Liver (tissue), 9 donors: ENCODE measurements around the gene CEMIP. TPM values are rescaled to one million over a fixed set of nuclear protein-coding genes. Genes with fewer than 3 reads are reported as not detected.

Experiments
- DNase-seq: peaks from one replicate; pipeline ENCODE4 v3.0.0-alpha.2; 2017; ENCODE audit warnings: low spot score
- H3K27ac ChIP-seq, 2 donors: one replicate each; pipeline ENCODE4 v1.7.0; 2013; ENCODE audit warnings: inconsistent platforms in 2 of 2, low read length in 2 of 2, control low read depth in 1 of 2, low read depth in 1 of 2, mild to moderate bottlenecking in 1 of 2
- H3K27me3 ChIP-seq, 4 donors: one replicate each; pipeline versions ENCODE4 v1.6.1 to v1.7.0; 2013; ENCODE audit warnings: low read length in 3 of 4, inconsistent platforms in 1 of 4, mild to moderate bottlenecking in 1 of 4, moderate library complexity in 1 of 4; ENCODE audit not compliant: control insufficient read depth in 4 of 4, insufficient read depth in 4 of 4
- H3K36me3 ChIP-seq, 4 donors: one replicate each; pipeline versions ENCODE4 v1.6.1 to v1.7.0; 2013; ENCODE audit warnings: low read length in 3 of 4, mild to moderate bottlenecking in 3 of 4, low read depth in 1 of 4, moderate library complexity in 1 of 4; ENCODE audit not compliant: control insufficient read depth in 4 of 4, insufficient read depth in 3 of 4
- H3K4me1 ChIP-seq, 4 donors: one replicate each; pipeline versions ENCODE4 v1.6.1 to v1.7.0; 2013; ENCODE audit warnings: low read length in 3 of 4, mild to moderate bottlenecking in 3 of 4, moderate library complexity in 1 of 4; ENCODE audit not compliant: control insufficient read depth in 4 of 4, insufficient read depth in 4 of 4
- H3K4me3 ChIP-seq, 3 donors: one replicate each; pipeline versions ENCODE4 v1.6.1 to v1.7.0; 2013; ENCODE audit warnings: low read length in 3 of 3, control low read depth in 1 of 3, low read depth in 1 of 3, mild to moderate bottlenecking in 1 of 3
- H3K9ac ChIP-seq, 2 donors: one replicate each; pipeline ENCODE4 v1.7.0; 2013; ENCODE audit warnings: low read length in 2 of 2, mild to moderate bottlenecking in 2 of 2, moderate library complexity in 2 of 2, control low read depth in 1 of 2, low read depth in 1 of 2
- H3K9me3 ChIP-seq, 4 donors: one replicate each; pipeline versions ENCODE4 v1.6.1 to v1.7.0; 2013; ENCODE audit warnings: low read length in 3 of 4; ENCODE audit not compliant: control insufficient read depth in 4 of 4
- ATF3 ChIP-seq: IDR thresholded peaks from 2 replicates; pipeline ENCODE4 v1.6.1; 2016; ENCODE audit warnings: antibody characterized with exemption
- CTCF ChIP-seq: fragments of 150-350 bp; IDR thresholded peaks from 2 replicates; pipeline ENCODE4 v1.5.1; 2017; ENCODE audit warnings: improper control_type of control experiment, low read depth, low read length; ENCODE audit not compliant: missing input control
- EGR1 ChIP-seq, 2 donors: IDR thresholded peaks; 2 replicates each; pipeline ENCODE4 v1.6.1; 2016 to 2018; ENCODE audit warnings: antibody characterized with exemption in 2 of 2, low read depth in 2 of 2
- FOXA1 ChIP-seq: IDR thresholded peaks from 2 replicates; pipeline ENCODE4 v1.6.1; 2016; ENCODE audit warnings: antibody characterized with exemption
- FOXA2 ChIP-seq: IDR thresholded peaks from 2 replicates; pipeline ENCODE4 v1.6.1; 2016; ENCODE audit warnings: antibody characterized with exemption
- GABPA ChIP-seq, 2 donors: IDR thresholded peaks in 1 of 2; conservative IDR thresholded peaks in 1 of 2; 2 replicates each; pipeline ENCODE4 v1.6.1; 2016; ENCODE audit warnings: antibody characterized with exemption in 2 of 2, mild to moderate bottlenecking in 1 of 2, moderate library complexity in 1 of 2
- HNF4A ChIP-seq, 2 donors: conservative IDR thresholded peaks; 2 replicates each; pipeline ENCODE4 v1.6.1; 2016; ENCODE audit warnings: antibody characterized with exemption in 2 of 2, mild to moderate bottlenecking in 2 of 2
- HNF4G ChIP-seq: IDR thresholded peaks from 2 replicates; pipeline ENCODE4 v1.6.1; 2016; ENCODE audit warnings: antibody characterized with exemption
- JUND ChIP-seq, 2 donors: IDR thresholded peaks; 2 replicates each; pipeline ENCODE4 v1.6.1; 2016; ENCODE audit warnings: antibody characterized with exemption in 2 of 2
- MAX ChIP-seq: IDR thresholded peaks from 2 replicates; pipeline ENCODE4 v1.6.1; 2016; ENCODE audit warnings: antibody characterized with exemption
- NR2F2 ChIP-seq: IDR thresholded peaks from 2 replicates; pipeline ENCODE4 v1.6.1; 2016; ENCODE audit warnings: antibody characterized with exemption
- RAD21 ChIP-seq, 2 donors: IDR thresholded peaks; 2 replicates each; pipeline ENCODE4 v1.6.1; 2016; ENCODE audit warnings: antibody characterized with exemption in 2 of 2, mild to moderate bottlenecking in 2 of 2
- REST ChIP-seq: IDR thresholded peaks from 2 replicates; pipeline ENCODE4 v1.6.1; 2016; ENCODE audit warnings: antibody characterized with exemption, mild to moderate bottlenecking
- RXRA ChIP-seq, 2 donors: IDR thresholded peaks; 2 replicates each; pipeline ENCODE4 v1.6.1; 2017 to 2018; ENCODE audit warnings: antibody characterized with exemption in 2 of 2, mild to moderate bottlenecking in 1 of 2
- SP1 ChIP-seq: IDR thresholded peaks from 2 replicates; pipeline ENCODE4 v1.6.1; 2018; ENCODE audit warnings: antibody characterized with exemption, mild to moderate bottlenecking
- TAF1 ChIP-seq: conservative IDR thresholded peaks from 2 replicates; pipeline ENCODE4 v1.6.1; 2016; ENCODE audit warnings: antibody characterized with exemption, mild to moderate bottlenecking
- YY1 ChIP-seq: IDR thresholded peaks from 2 replicates; pipeline ENCODE4 v1.6.1; 2016; ENCODE audit warnings: antibody characterized with exemption, mild to moderate bottlenecking
- ZBTB33 ChIP-seq: IDR thresholded peaks from 2 replicates; pipeline ENCODE4 v1.6.1; 2016; ENCODE audit warnings: antibody characterized with exemption
- WGBS: extraction: QIAGEN DNeasy Blood & Tissue Kit; methylation state at CpG from one replicate; pipeline ENCODE4 v1.1.7; 2013; 5-methylcytosine and 5-hydroxymethylcytosine counted together
- polyA plus RNA-seq, 2 donors: library from polyadenylated mRNA; stranded (reverse) in 1 of 2; unstranded in 1 of 2; fragments of 200-250 nt in 1 of 2; fragments of >200 nt in 1 of 2; fragmentation: Nextera tagmentation in 1 of 2; extraction: Ambion mirVana in 1 of 2; gene quantifications; one replicate each; pipeline versions ENCODE4 v1.2.1 to v1.2.3, GENCODE V29; 2013 to 2015
- total RNA-seq, 2 donors: library from RNA; depleted of rRNA; stranded (reverse); fragments of >200 nt; gene quantifications; one replicate each; pipeline ENCODE4 v1.2.3, GENCODE V29; 2014
- donor health status: healthy.
- donor health status: healthy.
- donor health status: healthy.
- donor health status: healthy.
- donor health status: healthy.

CEMIP gene
- total and polyA plus RNA-seq, 4 donors: under 0.01 to 0.89 (median 0.21) TPM

- no peak overlapping the region for H3K27ac ChIP-seq
- H3K9me3 ChIP-seq: no peaks in the 10 kb centered on the region
- DNase-seq: no peak
- H3K4me1 ChIP-seq: peaks cover 0 to 5% (median 0%) of the 10 kb centered on the region in 4 donors
- H3K27me3 ChIP-seq: no peaks in the 10 kb centered on the region
- peaks cover 0 to 11% (median 0%) of the 10 kb centered on the region in 4 donors for H3K36me3 ChIP-seq
- 84% methylated on average over 5 of the region's 5 CpGs for WGBS
- H3K9ac ChIP-seq: no peak overlapping the region
- TF ChIP-seq ZBTB33 (no peak), GABPA (IDR thresholded peaks at IDR 0.05 in 1 of 2, conservative IDR thresholded peaks at IDR 0.05 in 1 of 2) (no peak), ATF3 (no peak), SP1 (no peak), NR2F2 (no peak), JUND (IDR thresholded peaks at IDR 0.05) (no peak), HNF4G (no peak), EGR1 (IDR thresholded peaks at IDR 0.05; ENCODE audit: low read depth in 2 of 2) (no peak), RXRA (IDR thresholded peaks at IDR 0.05) (no peak), REST (no peak), RAD21 (IDR thresholded peaks at IDR 0.05) (no peak), YY1 (no peak), CTCF (no peak), FOXA1 (no peak), HNF4A (conservative IDR thresholded peaks at IDR 0.05) (no peak), MAX (no peak), FOXA2 (no peak), TAF1 (no peak)
- no peak overlapping the region for H3K4me3 ChIP-seq
Measured at GRCh38 chr15:80932513-80932815, 153.3 kb downstream of the CEMIP start.
